HepG2 (cell line): ENCODE results near the gene PRR12. TPM values are rescaled to one million over a fixed set of nuclear protein-coding genes. Genes with fewer than 3 reads are reported as not detected.

Experiments
- ATAC-seq: fragments of 200-7000 bp; cut with Tn5 transposase; 3 replicates; pipeline ENCODE4 v1.9.1; 2020; ENCODE audit warnings: mild to moderate bottlenecking, moderate library complexity
- BruUV-seq: library from RNA; stranded (reverse); fragments of 400-500 nt; replicated peaks from 2 replicates; lab custom pipeline; 2021; lab: Mats Ljungman, UMichigan
- CTCF ChIA-PET: fragments of 300-600 bp; formaldehyde crosslinking; extraction: SDS; loops from one replicate; lab custom pipeline; 2021; ENCODE audit warnings: low total read pairs, inconsistent platforms, low intra/inter-chr PET ratio; lab: Yijun Ruan, JAX
- POLR2A ChIA-PET: fragments of 350-600 bp; sonication (Branson Sonifier 250); formaldehyde crosslinking; loops from one replicate; lab custom pipeline; 2020; ENCODE audit warnings: antibody characterized with exemption, inconsistent platforms; lab: Yijun Ruan, JAX
- DNase-seq: peaks from one replicate; pipeline ENCODE4 v3.0.0-alpha.2; 2015; ENCODE audit warnings: low spot score
- FAIRE-seq: peaks from 3 replicates; lab custom pipeline; 2011; peaks lifted over from hg19 to GRCh38; lab: Jason Lieb, UNC
- H2AFZ ChIP-seq: one replicate; pipeline ENCODE4 v1.6.1; 2011; ENCODE audit warnings: low read length, inconsistent platforms
- H3K27ac ChIP-seq: fragments of 300-600 bp; 3 replicates; pipeline ENCODE4 v1.8.0; 2011; ENCODE audit warnings: mixed run types, mild to moderate bottlenecking, mixed read lengths, low read length, inconsistent platforms; ENCODE audit not compliant: insufficient read depth; ENCODE audit errors: extremely low read length
- H3K27me3 ChIP-seq, 2 experiments: fragments of 200-600 bp in 1 of 2; 2 replicates in 1 of 2; 3 replicates in 1 of 2; pipeline versions ENCODE4 v1.6.0 to v1.8.0; 2011; ENCODE audit warnings: low read length in 2 of 2, mild to moderate bottlenecking in 2 of 2, moderate library complexity in 2 of 2, inconsistent platforms in 1 of 2; ENCODE audit not compliant: insufficient read depth in 2 of 2, control insufficient read depth in 1 of 2
- H3K36me3 ChIP-seq, 2 experiments: fragments of 200-600 bp in 1 of 2; replicated peaks in 1 of 2; 2 replicates in 1 of 2; 3 replicates in 1 of 2; pipeline versions ENCODE4 v1.5.1 to v1.8.0; 2011; ENCODE audit warnings: low read length in 2 of 2, inconsistent platforms in 1 of 2; ENCODE audit not compliant: insufficient read depth in 2 of 2, control insufficient read depth in 1 of 2
- H3K4me1 ChIP-seq: 2 replicates; pipeline ENCODE4 v1.5.1; 2012; ENCODE audit warnings: low read length, inconsistent platforms; ENCODE audit not compliant: insufficient read depth
- H3K4me2 ChIP-seq: 2 replicates; pipeline ENCODE4 v1.6.0; 2011; ENCODE audit warnings: low read depth, low read length, inconsistent platforms
- H3K4me3 ChIP-seq, 3 experiments: fragments of 200-600 bp in 1 of 3; sonication (generic), shearing (Covaris generic) in 1 of 3; replicated peaks in 1 of 3; 2 replicates each; pipeline ENCODE4 v1.5.1; 2011 to 2016; ENCODE audit warnings: low read length in 3 of 3, inconsistent platforms in 2 of 3, low read depth in 2 of 3, mild to moderate bottlenecking in 2 of 3, control low read depth in 1 of 3, mixed read lengths in 1 of 3; ENCODE audit not compliant: insufficient read depth in 1 of 3
- H3K79me2 ChIP-seq: one replicate; pipeline ENCODE4 v1.6.1; 2011; ENCODE audit warnings: low read length, inconsistent platforms; ENCODE audit not compliant: insufficient read depth
- H3K9ac ChIP-seq: 2 replicates; pipeline ENCODE4 v1.6.0; 2011; ENCODE audit warnings: mild to moderate bottlenecking, low read depth, low read length, inconsistent platforms; ENCODE audit not compliant: insufficient read depth
- H3K9me3 ChIP-seq: 2 replicates; pipeline ENCODE4 v1.5.1; 2012; ENCODE audit warnings: mild to moderate bottlenecking, low read length
- H4K20me1 ChIP-seq: 2 replicates; pipeline ENCODE4 v1.6.0; 2011; ENCODE audit warnings: inconsistent platforms, mild to moderate bottlenecking, low read length, moderate library complexity; ENCODE audit not compliant: insufficient read depth
- MEIS1 ChIP-seq: sonication (generic); formaldehyde crosslinking; IDR thresholded peaks from 2 replicates; pipeline ENCODE4 v1.9.0; 2021; ENCODE audit warnings: mild to moderate bottlenecking, missing genetic modification reagents, moderate library complexity, borderline replicate concordance
- ZNF629 ChIP-seq: sonication (generic); formaldehyde crosslinking; conservative IDR thresholded peaks from 2 replicates; pipeline ENCODE4 v1.5.0; 2020; ENCODE audit warnings: missing genetic modification reagents
- ZNF687 ChIP-seq: sonication (generic); formaldehyde crosslinking; IDR thresholded peaks from 2 replicates; pipeline ENCODE4 v1.5.1; 2020; ENCODE audit warnings: mild to moderate bottlenecking, missing genetic modification reagents, moderate library complexity
- ZNF770 ChIP-seq: sonication (generic); formaldehyde crosslinking; IDR thresholded peaks from 2 replicates; pipeline ENCODE4 v1.5.0; 2020; ENCODE audit warnings: mild to moderate bottlenecking, missing genetic modification reagents
- WGBS: methylation state at CpG from one replicate; pipeline ENCODE4 v1.1.6; 2017; ENCODE audit warnings: low lambda C conversion rate; 5-methylcytosine and 5-hydroxymethylcytosine counted together
- in situ Hi-C: cut with HindIII; loops from 2 replicates; pipeline ENCODE4 v1.10.0; 2017; ENCODE audit warnings: low pct_unique_long_range_greater_than_20kb; ENCODE audit not compliant: extremely low pct_ligation_motif_present
- intact Hi-C: fragments of 100-400 bp; cut with micrococcal nuclease; formaldehyde crosslinking; loops from one replicate; pipeline ENCODE4 v1.10.0; 2022; ENCODE audit not compliant: unreplicated experiment
- polyA plus RNA-seq, 8 experiments: library from polyadenylated mRNA; depleted of rRNA in 3 of 8; stranded (reverse) in 7 of 8; unstranded in 1 of 8; fragments of >200 nt; fragmentation: Illumina TruSeq in 4 of 8; extraction: Trizol in 4 of 8; gene quantifications; 2 replicates each; pipeline versions ENCODE4 v1.2.1 to v1.2.3, GENCODE V29; 2011 to 2016; ENCODE audit warnings: low read depth in 4 of 8, missing spikeins in 1 of 8, mixed read lengths in 1 of 8; ENCODE audit not compliant: insufficient read depth in 1 of 8
- total RNA-seq, 5 experiments: library from RNA; depleted of rRNA; stranded (reverse); fragments of >200 nt; fragmentation: Illumina TruSeq; extraction: Trizol; gene quantifications; 2 replicates each; pipeline ENCODE4 v1.2.3, GENCODE V29; 2016; ENCODE audit warnings: low read depth in 1 of 5

Gene PRR12
- total and polyA plus RNA-seq, 2 of the 13 experiments (the other 11 are each of a cell fraction or from before 2014, with no cell fraction given): 0.62 to 1.5 TPM

DNA sequence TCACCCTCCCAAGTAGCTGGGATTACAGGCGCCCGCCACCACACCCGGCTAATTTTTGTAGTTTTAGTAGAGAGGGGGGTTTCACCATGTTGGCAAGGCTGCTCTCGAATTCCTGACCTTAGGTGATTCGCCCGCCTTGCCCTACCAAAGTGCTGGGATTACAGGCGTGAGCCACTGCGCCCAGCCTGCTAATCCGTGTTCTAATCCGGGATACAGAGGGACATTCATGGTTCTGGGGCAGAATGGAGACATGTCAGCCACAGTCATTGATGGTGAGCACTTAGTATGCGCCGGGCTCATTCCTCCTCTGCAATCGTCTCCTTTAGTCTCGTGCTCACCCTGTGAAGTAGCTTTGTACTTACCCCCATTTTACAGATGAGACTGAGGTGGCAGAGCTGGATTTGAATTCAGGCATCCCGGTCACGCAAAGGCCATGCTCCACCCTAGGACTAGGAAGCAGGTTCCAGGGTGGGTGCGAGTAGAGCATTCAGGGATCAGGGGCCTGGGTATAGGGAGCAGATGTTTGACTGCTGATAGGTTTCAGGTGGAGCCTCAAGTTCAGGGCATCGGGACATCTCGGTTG lies 40.7 kb downstream of the PRR12 start:
- Histone ChIP-seq H4K20me1 (no peaks in the 10 kb centered on the region), H3K9me3 (no peaks in the 10 kb centered on the region), H3K4me3 (no peak overlapping the region), H3K27me3 (no peaks in the 10 kb centered on the region), H3K4me2 (no peak overlapping the region), H3K36me3 (peaks cover under 1 to 2% of the 10 kb centered on the region in 2 experiments; a peak in 1 of 5 replicates), H3K79me2 (no peaks in the 10 kb centered on the region), H3K4me1 (peaks cover 10% of the 10 kb centered on the region; the same call in 1 of the 2 replicates), H2AFZ (no peak overlapping the region), H3K27ac (no peak overlapping the region), H3K9ac (no peak overlapping the region)
- BruUV-seq: no TSS peak
- ChIA-PET CTCF (no interaction called here), POLR2A (interaction anchor here (1.0 kb wide), 1 partner anchor 9 kb away, joined by 5 read pairs; no protein-coding TSS in a partner anchor)
- DNase-seq (no peak), ATAC-seq (0 out of 3 replicates have a peak, but pooled peaks have one; percentile 9), FAIRE-seq (no peak)
- 83% methylated on average over 19 of the region's 19 CpGs for WGBS
- peak; percentile 73 for TF ChIP-seq ZNF629 (CRISPR knock-in tag)
- TF ChIP-seq MEIS1 (CRISPR knock-in tag): no peak
- no peak for TF ChIP-seq ZNF770
- TF ChIP-seq ZNF687 (CRISPR knock-in tag): no peak
- intact Hi-C loops (loop anchor here (1.0 kb wide), 1 partner anchor 15 kb away; no protein-coding TSS in a partner anchor), in situ Hi-C loops (no loop called here)
